Measurements from ENCODE around the gene EXOC3L1.

DNA sequence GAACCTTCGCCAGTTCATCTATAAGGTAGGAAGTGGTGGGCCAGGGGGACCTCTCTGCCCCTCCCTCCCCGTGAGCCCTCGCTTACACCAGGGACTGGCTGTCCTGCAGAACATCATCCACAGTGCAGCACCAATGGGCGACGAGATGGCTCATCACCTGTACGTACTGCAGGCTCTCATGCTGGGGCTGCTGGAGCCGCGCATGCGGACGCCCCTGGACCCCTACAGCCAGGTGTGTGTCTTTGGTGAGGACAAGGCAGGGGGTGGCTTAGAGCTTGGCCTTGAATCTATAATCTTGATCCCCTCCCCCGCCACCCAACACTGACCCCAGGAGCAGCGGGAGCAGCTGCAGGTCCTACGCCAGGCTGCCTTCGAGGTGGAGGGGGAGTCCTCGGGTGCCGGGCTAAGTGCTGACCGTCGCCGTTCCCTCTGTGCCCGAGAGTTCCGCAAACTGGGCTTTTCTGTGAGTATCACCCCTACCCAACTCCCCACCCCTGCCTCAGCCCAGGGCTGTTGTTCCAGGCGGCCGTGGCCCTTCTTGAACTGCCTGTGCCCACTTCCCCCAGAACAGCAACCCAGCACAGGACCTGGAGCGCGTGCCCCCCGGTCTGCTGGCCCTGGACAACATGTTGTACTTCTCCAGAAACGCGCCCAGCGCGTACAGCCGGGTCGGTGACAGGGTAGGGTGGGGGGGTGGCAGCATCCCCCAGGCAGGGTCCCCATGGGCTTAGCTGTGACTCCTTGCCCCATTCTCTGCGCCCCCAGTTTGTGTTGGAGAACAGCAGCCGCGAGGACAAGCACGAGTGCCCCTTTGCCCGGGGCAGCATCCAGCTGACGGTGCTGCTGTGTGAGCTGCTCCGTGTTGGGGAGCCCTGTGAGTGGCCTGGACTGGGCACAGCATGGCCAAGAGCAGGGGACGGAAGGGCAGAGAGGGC lies 11.7 kb upstream of the EXOC3L1 start:
- TF ChIP-seq, protein P1, sequence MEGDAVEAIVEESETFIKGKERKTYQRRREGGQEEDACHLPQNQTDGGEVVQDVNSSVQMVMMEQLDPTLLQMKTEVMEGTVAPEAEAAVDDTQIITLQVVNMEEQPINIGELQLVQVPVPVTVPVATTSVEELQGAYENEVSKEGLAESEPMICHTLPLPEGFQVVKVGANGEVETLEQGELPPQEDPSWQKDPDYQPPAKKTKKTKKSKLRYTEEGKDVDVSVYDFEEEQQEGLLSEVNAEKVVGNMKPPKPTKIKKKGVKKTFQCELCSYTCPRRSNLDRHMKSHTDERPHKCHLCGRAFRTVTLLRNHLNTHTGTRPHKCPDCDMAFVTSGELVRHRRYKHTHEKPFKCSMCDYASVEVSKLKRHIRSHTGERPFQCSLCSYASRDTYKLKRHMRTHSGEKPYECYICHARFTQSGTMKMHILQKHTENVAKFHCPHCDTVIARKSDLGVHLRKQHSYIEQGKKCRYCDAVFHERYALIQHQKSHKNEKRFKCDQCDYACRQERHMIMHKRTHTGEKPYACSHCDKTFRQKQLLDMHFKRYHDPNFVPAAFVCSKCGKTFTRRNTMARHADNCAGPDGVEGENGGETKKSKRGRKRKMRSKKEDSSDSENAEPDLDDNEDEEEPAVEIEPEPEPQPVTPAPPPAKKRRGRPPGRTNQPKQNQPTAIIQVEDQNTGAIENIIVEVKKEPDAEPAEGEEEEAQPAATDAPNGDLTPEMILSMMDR (IDR thresholded peaks at IDR 0.05), result no peak
- TF ChIP-seq POLR2A (IDR thresholded peaks at IDR 0.05) (no peak), POLR2AphosphoS5 (IDR thresholded peaks at IDR 0.05; ENCODE audit: insufficient read depth in 1 of 2, low read depth in 1 of 2) (no peak)

Data from vagina (tissue), 2 donors.